GM12878 (cell line): ENCODE measurements around the gene PJA1.

Experiments
- CBFB ChIP-seq: IDR thresholded peaks from 2 replicates; pipeline ENCODE4 v1.6.1; 2016; ENCODE audit warnings: antibody characterized with exemption, low read depth
- CEBPB ChIP-seq, 2 experiments: fragments of 150-350 bp in 1 of 2; IDR thresholded peaks; 2 replicates each; pipeline ENCODE4 v1.6.1; 2012 to 2014; ENCODE audit warnings: low read depth in 2 of 2, low read length in 2 of 2, borderline replicate concordance in 1 of 2, inconsistent platforms in 1 of 2
- CREB1 ChIP-seq: IDR thresholded peaks from 2 replicates; pipeline ENCODE4 v1.6.1; 2012; ENCODE audit warnings: low read depth, mild to moderate bottlenecking, inconsistent platforms
- POLR2AphosphoS5 ChIP-seq: IDR thresholded peaks from 2 replicates; pipeline ENCODE4 v1.6.1; 2011; ENCODE audit warnings: mild to moderate bottlenecking, low read length, inconsistent platforms
- SMC3 ChIP-seq: IDR thresholded peaks from 2 replicates; pipeline ENCODE4 v1.6.1; 2011; ENCODE audit warnings: low read length, improper control_type of control experiment, borderline replicate concordance
- ZNF384 ChIP-seq: IDR thresholded peaks from 2 replicates; pipeline ENCODE4 v1.6.1; 2012; ENCODE audit warnings: low read depth, mild to moderate bottlenecking, low read length, improper control_type of control experiment, borderline replicate concordance
- TF ChIP-seq, protein P1 (sequence below), 3 experiments: IDR thresholded peaks in 2 of 3; conservative IDR thresholded peaks in 1 of 3; 2 replicates each; pipeline ENCODE4 v1.5.1; 2011; ENCODE audit warnings: low read depth in 3 of 3, low read length in 3 of 3, mild to moderate bottlenecking in 3 of 3, control low read depth in 2 of 3, moderate library complexity in 2 of 3, inconsistent platforms in 1 of 3, mixed read lengths in 1 of 3; ENCODE audit not compliant: control insufficient read depth in 2 of 3, insufficient read depth in 1 of 3; ENCODE audit errors: extremely low read depth in 1 of 3

DNA sequence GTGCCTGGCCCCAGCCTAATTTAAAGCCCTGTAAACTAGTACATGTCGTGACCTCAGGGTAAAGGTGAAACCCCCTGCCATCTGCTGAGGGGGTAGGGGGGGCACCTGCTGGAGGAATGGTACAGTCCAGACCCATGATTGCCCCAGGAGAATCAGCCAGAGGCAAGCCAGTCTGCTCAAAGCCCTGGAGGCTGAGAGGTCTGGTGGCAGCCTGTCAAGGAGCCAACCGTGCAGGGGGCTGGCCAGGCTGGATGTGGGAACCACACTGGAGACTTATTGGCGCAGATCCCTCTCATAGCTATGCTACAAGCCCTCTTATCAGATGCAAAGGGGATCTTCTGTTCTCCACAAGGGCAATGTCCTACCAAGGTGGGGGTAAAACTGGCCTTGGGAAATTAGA is 31.4 kb upstream of the PJA1 start:
- no peak for TF ChIP-seq CREB1
- no peak for TF ChIP-seq ZNF384
- TF ChIP-seq POLR2AphosphoS5 = no peak
- TF ChIP-seq SMC3 = no peak
- TF ChIP-seq, protein P1, sequence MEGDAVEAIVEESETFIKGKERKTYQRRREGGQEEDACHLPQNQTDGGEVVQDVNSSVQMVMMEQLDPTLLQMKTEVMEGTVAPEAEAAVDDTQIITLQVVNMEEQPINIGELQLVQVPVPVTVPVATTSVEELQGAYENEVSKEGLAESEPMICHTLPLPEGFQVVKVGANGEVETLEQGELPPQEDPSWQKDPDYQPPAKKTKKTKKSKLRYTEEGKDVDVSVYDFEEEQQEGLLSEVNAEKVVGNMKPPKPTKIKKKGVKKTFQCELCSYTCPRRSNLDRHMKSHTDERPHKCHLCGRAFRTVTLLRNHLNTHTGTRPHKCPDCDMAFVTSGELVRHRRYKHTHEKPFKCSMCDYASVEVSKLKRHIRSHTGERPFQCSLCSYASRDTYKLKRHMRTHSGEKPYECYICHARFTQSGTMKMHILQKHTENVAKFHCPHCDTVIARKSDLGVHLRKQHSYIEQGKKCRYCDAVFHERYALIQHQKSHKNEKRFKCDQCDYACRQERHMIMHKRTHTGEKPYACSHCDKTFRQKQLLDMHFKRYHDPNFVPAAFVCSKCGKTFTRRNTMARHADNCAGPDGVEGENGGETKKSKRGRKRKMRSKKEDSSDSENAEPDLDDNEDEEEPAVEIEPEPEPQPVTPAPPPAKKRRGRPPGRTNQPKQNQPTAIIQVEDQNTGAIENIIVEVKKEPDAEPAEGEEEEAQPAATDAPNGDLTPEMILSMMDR (IDR thresholded peaks at IDR 0.05 in 2 of 3, conservative IDR thresholded peaks at IDR 0.05 in 1 of 3; ENCODE audit: control insufficient read depth in 2 of 3, extremely low read depth in 1 of 3, insufficient read depth in 1 of 3, low read depth in 3 of 3, low read length in 3 of 3) = no peak
- TF ChIP-seq CEBPB (IDR thresholded peaks at IDR 0.05; ENCODE audit: borderline replicate concordance in 1 of 2, low read depth in 2 of 2, low read length in 2 of 2) = no peak
- TF ChIP-seq CBFB = no peak
